Adrenal gland (tissue), 5 donors: ENCODE measurements around the gene EDARADD.

Experiments
- CTCF ChIP-seq, 6 experiments: fragments of 450-650 bp in 4 of 6; fragments of 200-600 bp in 2 of 6; sonication (generic) in 1 of 6; IDR thresholded peaks; 1 replicate in 5 of 6; 2 replicates in 1 of 6; pipeline versions ENCODE4 v1.5.1 to v1.8.0; 2016 to 2021; ENCODE audit warnings: antibody characterized with exemption in 6 of 6, mild to moderate bottlenecking in 2 of 6, moderate library complexity in 1 of 6
- POLR2A ChIP-seq, 2 donors: fragments of 450-650 bp; IDR thresholded peaks; one replicate each; pipeline ENCODE4 v1.6.1; 2017; ENCODE audit warnings: antibody characterized with exemption in 2 of 2, mild to moderate bottlenecking in 2 of 2, moderate library complexity in 1 of 2
- donor health status: DM: no; HTN: no; CAD: no.

- no peak for TF ChIP-seq CTCF (IDR thresholded peaks at IDR 0.05)
- TF ChIP-seq POLR2A (IDR thresholded peaks at IDR 0.05) = no peak
These were observed 13.0 kb downstream of the EDARADD start for GRCh38 chr1:236407059-236407458.
